NCI-H69 (cell line): ENCODE results near the gene WDSUB1.

Experiments used
- DNase-seq: peaks from one replicate; lab custom pipeline; 2025; lab: John Stamatoyannopoulos, UW

WDSUB1 gene

DNA sequence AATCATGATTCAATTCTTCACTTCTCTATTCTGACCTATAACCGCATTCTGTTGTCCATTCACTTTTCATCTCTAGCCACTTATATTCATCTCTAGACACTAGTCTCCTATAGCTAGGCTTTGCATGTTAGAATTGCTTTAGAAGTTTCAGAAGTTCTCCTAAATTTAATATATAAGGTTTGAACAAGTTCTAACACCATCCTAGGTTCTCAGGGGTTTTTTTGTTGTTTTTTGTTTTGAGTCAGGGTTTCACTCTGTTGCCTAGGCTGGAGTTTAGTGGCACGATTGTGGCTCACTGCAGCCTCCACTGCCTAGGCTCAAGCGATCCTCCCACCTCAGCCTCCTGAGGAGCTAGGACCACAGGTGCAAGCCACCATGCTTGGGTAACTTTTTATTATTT lies 19.9 kb downstream of the WDSUB1 start:
- no peak for DNase-seq

DNA sequence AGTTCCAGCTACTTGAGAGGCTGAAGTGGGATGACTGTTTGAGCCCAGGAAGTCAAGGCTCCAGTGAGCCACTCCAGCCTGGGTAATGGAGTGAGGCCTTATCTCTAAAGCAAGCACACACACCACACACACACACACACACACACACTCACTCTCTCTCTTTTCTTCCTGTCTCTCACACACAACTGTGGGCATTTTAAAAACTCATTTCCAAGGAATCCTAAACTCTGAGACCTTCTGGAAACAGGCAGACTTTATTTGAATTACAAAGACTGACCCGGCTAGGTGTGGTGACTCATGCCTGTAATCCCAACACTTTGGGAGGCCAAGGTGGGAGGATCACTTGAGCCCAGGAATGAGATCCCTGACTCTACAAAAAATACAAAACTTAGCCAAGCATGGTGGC lies 21.3 kb downstream of the WDSUB1 start:
- no peak for DNase-seq

DNA sequence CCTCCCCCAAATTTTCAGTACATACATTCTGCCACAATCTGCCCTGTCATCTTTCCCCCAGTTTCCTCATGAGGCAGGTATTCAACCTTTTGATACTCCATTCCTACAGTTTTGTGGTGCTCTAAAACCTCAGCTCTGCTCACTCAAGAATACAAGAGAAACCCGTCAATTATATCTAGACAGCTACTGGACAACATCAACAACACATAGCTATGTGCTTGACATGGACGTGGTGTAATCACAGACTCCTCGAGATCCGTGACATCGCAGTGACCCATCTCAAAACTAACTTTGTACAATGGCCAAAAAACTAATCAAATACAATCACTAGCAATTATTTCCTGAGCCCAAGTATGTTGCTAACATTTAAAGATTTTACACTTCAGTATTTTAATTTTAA lies 23.6 kb downstream of the WDSUB1 start:
- DNase-seq, result no peak

DNA sequence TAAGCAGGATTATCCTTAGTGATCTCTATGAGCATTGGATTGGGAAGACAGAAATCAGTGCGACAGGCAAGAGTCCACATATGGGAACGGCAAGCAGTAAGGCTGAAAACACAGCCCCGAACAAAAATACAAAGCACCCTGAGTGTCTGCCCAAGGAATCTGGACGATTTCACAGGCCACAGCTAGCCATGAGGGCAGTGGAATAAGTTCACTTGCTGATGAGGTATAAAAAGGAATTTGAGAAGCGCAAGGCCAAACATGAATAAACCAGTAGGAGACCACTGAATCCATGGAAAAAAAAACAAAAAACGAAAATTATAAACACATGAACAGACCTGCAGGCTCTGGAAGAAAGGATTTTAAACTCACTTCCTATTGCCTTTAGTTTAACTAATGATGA lies 24.3 kb downstream of the WDSUB1 start:
- no peak for DNase-seq

DNA sequence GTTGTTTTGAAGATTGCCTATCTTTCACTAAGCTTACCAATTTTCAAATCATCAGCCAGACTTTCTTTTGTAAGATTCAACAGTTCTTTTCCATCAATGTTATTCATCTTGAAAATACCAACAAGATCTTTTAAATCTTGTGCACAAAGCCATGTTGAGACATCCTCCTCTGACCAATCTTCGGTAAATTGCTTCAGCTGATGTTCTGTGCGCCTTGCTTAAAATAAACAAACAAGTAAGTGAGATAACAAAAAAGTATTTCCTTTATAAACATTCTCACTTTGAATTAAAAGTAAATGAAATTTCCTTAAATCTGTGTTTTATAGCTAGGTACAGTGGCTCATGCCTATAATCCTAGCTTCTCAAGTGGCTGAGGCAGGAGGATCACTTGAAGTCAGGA lies 30.3 kb downstream of the WDSUB1 start:
- no peak for DNase-seq

DNA sequence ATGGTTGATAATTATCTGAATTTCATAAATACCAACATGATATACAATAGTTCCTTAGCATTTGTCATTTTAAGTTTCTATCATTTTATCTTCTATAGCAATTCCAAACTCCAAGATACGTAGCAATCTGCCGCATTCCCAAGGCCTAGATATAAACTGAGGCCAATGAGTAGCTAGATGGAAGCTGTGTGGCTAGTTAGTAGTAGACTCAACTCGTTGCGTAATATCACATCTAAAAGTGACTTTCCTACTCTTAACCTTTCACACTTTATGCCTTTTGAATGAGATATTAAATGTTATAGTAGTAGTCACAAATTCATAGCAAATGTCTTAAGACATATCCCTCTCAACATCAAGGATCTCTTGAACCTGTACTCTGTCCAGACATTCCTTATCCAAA lies 33.6 kb downstream of the WDSUB1 start:
- DNase-seq, result no peak

DNA sequence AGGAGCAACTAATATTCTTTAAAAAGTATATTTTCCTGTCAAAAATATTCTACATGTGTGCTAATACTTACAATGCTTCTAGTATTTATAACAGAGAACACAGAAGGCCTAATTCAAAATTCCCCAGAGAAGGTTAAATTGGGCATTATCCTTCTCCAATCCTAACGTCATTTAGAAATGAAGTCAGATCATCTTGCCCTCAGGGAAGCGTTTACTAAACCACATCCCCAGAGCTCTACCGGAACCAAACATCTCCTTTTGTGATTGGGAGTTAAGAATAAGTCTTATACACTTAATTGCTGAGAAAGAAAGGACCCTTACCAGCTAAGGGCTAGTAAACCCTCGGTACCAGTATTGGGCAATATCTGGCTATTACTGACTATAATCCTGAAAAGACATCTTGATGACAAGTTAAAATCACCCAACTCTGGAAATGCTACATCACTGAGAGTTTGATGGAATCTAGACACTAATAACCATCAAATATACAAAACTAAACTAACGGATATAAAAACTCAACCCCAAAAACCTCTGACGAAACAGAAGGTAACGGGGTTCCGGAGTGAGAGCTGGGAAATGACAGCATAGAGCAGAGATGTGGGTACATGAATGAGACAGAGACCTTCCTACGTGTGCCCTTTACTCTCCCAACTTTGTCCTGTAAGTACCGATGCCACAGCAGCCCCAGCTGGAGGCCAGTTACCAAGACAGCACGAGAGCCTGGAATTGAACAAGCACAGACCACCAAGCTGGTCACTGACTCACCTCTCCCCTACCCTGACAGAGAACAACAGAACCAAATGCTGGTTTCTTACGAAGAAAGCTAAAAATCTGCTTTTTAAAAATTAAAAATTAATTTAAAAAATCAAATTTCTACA lies 35.0 kb downstream of the WDSUB1 start:
- no peak for DNase-seq

DNA sequence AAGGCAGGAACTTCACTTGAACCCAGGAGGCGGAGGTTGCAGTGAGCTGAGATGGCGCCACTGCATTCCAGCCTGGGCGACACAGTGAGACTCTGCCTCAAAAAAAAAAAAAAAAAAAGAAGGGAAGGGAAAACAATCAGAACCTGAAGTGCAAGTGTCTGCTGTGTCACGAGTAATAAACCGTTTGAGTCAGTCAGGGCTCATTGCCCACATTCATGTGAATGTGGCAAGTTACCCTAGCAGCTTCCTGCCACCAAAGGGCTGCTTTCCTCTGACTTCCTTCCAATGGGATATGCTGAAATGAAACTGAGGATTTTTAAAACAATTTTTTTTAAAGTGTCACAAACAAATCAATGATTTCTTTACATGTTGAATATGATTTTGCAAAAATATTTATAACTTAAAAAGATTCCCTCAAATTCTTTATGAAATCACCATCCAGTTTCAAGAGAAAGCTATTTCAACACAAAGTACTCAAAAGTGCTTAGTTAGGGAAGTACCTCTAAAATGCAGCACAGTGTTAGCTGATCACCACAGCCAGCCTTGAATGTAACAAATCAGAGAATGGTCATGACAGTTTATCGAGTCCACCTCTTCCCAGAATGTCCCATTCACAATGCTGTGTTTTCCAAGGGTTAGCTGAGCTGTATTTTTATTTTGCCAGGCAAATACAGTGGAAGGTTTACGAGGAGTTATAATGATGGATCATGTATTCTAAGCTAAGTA lies 36.4 kb downstream of the WDSUB1 start:
- peak; percentile 70 for DNase-seq

DNA sequence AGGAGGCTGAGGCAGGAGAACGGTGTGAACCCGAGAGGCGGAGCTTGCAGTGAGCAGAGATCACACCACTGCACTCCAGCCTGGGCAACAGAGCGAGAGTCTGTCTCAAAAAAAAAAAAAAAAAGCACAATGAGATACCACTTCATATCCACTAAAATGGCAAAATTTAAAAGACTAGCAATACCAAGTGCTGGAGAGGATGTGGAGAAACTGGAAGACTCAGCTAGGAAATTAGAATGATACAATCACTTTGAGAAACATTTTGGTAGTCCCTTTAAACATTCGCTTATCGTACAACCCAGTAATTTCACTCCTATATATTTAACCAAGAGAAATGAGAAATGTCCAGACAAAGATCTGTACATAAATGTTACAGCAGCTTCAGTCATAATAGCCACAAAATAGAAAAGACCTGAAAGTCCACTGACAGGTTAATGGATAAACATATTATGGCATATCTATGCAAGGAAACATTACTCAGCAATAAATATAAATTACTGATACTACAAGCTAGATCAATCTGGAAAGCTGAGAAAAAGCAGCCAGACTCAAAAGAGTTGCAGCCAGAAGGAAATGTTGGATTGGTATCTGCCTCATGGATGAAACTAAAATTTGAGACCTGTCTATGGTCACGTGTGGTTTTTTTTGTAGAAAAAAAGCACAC lies 40.0 kb downstream of the WDSUB1 start:
- DNase-seq, result no peak

DNA sequence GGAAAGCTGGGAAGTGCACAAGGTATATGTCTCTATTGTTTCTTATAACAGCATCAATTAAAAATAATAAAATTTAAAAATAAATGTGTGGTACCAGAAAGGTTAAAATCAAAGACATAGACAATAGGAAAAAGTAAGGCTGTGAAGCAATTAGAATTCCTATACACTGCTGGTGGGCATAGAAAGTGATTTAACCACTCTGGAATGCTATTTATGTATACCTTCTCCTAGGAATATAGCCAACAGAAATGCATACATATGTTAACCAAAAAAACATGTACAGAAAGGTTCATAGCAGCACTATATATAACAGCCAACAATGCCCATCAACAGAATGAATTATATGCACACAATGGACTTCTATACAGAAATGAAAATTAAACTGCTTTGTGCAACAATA lies 43.0 kb downstream of the WDSUB1 start:
- DNase-seq, result no peak

DNA sequence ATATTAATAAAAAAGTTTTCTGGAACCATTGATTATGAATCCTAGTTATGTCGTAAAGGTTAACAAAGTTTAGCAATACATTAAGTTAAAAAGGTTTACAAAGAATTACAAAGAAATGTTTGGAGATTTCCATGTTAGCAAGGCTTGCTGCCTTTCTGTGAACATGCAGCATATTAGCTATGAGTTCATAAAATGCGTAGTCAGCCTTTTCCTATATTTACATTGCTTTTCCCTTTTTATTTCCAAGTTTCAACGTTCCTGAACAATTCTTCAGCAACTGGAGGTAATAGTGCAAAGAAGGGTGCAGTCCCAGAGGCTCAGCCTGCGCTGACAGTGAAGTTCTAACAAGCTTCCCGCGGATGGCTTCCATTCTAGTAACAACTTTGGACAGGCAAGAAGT lies 51.6 kb downstream of the WDSUB1 start:
- no peak for DNase-seq

DNA sequence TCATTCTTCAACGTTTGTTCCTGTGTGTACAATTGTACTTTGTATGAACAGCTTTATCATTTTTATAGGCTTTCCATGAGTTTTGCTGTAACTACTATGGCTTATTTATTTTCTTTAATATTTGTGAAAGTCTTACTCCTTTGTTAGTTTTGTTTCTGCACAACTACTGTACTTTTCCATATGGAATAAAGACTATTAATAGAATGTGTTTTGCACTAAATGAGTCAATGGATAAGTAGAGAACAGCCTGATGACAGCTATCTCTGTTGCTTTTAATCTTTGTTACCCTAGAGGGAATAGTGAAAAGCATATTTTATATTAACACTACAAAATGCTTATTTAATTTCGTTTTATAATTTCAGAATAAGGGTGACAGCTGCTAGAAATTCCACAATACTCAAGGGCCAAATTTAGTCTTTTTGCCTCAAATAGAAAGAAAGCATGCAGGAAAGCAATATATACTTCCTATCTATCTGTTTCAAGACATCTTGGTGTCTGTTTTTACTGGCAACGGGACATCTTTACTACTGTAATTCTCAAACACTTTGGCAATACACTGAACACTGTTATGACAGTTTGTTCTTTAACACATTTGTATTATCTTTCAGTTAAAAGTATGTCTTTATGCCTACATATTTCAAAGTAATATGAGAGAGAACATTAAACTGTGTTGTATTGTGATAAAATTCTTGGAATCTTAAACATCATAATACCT lies 53.9 kb downstream of the WDSUB1 start:
- DNase-seq, result no peak

DNA sequence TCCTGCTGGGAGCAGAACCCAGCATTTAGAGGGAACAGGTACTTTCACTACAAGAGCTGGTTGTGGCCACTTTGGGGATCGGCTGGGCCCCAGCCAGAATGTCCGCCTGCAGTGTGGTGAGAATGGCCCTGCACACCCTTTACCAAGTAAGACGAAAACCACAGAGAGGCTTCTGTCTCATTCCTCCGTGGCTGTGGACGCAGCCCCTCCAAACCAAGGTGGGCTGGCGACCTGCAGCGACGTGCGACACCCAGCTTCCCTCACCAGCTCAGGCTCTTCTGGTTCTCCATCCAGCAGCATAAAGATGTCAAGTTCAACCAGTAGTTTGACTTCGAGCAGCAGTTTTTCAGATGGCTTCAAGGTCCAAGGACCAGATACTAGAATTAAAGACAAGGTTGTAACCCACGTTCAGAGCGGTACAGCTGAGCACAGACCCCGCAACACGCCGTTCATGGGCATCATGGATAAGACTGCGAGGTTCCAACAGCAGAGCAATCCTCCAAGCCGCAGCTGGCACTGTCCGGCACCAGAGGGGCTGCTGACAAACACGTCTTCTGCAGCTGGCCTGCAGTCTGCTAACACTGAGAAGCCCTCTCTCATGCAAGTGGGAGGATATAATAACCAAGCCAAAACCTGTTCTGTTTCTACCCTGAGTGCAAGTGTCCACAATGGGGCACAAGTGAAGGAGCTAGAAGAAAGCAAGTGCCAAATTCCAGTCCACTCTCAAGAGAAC lies 56.2 kb downstream of the WDSUB1 start:
- DNase-seq, result no peak

DNA sequence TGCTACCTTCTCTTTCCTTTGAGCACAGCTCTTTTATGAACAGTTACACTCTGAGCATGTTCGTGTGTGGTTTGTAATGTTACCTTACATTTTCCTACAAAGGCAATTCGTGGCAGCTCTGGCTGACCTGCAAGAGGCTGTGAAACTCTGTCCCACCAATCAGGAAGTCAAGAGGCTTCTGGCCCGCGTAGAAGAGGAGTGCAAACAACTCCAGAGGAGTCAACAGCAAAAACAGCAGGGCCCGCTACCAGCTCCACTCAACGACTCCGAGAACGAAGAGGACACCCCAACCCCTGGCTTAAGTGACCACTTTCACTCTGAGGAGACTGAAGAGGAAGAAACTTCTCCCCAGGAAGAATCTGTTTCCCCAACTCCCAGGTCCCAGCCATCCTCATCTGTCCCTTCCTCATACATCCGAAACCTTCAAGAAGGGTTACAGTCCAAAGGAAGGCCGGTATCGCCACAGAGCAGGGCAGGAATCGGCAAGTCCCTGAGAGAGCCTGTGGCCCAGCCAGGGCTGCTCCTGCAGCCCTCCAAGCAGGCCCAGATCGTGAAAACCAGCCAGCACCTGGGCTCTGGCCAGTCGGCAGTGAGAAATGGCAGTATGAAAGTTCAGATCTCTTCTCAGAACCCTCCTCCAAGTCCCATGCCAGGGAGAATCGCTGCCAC lies 56.9 kb downstream of the WDSUB1 start:
- no peak for DNase-seq

DNA sequence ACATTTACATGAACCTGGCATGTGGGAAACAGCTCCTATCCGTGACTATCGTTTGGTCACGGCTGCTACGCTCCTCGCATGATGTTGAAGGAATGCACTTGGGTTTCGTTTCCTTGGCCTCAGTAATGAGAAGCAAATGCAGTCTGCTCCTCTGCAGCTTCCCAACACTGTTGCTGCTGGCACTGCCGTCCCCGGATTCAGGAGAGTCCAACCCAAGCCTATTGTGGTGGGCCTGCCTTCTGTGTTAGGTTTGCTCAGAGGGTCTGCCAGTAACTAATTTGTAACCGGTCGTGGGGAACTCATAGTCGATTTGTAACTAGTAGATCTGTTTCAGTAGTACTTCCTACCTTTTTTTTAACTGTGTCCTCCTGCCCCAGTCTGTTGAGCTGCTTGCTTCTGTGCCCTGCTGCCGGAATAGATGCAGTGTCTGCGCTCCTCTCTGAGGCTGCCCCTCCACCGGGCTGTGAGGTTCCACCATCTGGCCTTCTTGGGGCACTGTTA lies 58.4 kb downstream of the WDSUB1 start:
- no peak for DNase-seq

DNA sequence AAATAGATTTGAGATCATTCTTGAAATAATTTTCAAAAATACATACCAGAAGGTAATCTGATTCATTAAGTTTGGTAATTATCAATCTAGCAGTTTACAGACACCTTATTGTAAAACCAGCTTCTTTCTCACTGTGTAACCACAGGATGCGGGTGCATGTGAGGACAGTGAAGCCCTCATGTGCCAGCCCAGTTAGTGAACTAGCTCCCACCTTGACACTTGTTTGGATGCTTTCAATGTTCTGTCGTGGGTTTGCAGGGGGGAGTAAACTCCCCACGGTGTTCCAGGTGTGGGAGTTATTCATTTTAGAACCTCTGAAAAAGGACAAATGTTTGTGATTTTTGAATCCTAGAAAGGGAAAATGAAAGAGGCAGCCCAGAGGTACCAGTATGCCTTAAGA lies 59.0 kb downstream of the WDSUB1 start:
- no peak for DNase-seq

DNA sequence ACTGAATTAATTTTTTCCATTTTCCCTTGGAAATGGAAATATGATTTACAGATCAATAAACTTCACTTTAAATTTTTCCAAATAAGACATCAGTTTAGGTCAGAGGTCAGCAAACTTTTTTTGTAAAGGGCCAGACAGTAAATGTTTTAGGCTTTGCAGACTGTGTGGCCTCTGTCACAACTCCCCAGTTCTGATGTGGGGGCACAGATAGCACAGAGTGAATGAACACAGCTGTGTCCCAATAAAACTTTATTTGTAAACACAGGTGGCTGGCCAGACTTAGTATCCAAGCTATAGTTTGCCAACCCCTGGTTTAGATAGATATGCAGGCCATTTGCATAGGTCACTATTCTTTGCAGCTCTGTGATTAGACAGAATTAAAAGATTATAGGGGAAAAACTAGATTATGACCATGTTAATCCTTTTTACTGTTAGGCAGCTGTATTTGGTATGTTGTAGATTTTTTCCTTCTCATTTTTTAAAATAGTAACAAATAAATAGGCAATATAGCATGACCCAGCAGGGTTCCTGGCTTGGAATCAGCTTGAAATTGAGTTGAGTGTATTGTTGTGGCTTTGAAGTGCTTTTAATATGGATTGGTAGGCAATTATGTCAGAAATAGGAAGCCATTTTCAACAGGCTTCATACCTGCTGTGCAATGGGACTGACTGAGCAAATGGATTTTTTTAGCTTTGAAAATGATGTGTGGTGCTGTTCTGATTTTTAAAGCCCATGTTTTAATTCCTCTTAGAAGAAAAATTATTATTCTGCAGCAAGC lies 59.7 kb downstream of the WDSUB1 start:
- peak; percentile 64 for DNase-seq

DNA sequence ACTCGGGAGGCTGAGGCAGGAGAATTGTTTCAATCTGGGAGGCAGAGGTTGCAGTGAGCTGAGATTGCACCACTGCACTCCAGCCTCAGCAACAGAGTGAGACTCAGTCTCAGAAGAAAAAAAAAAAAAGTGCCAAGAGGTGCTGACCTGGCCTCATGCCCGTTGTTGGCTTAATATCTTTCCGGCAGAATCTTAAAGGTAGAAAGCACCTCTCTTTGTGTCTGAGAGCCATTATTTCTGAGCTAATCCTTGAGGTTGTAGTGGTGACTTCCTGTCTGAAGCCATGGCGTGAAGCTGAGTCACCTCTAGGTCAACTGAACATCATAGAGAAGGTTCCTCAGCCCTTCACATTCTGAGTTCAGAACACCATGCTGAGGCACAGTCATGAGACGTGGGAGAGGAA lies 60.4 kb downstream of the WDSUB1 start:
- DNase-seq, result peak; percentile 45

DNA sequence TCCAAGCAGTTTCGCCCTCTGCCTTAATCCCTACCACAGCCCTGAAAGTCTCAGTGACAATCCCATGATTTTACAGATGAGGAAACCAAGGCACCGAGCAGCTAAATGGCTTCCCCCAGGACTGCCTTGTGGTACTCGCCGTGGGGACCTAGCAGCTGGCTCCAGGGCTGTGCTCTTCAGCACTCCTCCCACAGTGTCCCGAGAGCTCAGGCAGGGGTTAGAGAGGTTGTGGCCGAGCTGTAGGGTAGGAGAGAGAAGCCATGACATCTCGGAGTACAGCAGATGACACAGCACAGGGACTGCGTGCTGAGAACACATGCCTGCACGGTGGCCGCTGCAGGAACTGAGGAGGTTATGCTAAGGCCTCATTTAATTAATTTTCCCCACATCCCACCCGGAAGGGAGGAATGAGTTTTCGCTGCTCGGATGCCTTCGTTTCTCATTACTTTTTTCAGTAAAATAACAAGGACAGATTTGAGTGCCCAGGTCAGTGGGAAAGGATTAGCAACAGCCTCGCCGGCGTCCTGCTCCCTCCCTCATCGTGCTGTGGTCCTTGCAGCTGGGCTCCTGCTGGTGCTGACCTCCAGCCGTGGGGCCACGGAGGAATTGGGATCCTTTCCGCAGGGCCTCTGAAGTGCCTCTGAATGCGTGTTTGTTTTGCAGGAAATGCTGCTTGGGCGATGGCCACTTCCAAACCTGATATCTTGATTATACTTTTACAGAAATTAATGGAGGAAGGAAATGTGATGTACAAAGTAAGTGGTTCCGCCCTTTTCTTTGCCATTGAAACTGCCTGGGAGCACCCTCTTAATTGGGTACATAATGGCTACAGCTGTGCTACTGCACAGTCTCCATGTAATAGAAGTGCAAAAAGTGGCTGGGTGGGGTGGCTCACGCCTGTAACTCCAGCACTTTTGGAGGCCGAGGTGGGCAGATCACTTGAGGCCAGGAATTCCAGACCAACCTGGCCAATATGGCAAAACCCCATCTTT lies 61.2 kb downstream of the WDSUB1 start:
- DNase-seq, result peak; percentile 66
